WTC11 (cell line): ENCODE data around the gene NEK7. TPM values are rescaled to one million over a fixed set of nuclear protein-coding genes. Genes with fewer than 3 reads are reported as not detected.

Experiments used
- ATAC-seq: fragments of 200-7000 bp; cut with Tn5 transposase; 2 replicates; pipeline ENCODE4 v1.10.0; 2021; ENCODE audit warnings: mild to moderate bottlenecking, moderate library complexity
- CTCF ChIA-PET: fragments of 300-600 bp; sonication (Branson Sonifier 250); formaldehyde crosslinking; loops from one replicate; lab custom pipeline; 2021; ENCODE audit warnings: antibody characterized with exemption; lab: Charles Lee
- POLR2A ChIA-PET: fragments of 350-600 bp; sonication (Branson Sonifier 250); formaldehyde crosslinking; loops from one replicate; lab custom pipeline; 2021; ENCODE audit warnings: antibody characterized with exemption; lab: Charles Lee
- DNase-seq: peaks from one replicate; pipeline ENCODE4 v3.0.0; 2021; ENCODE audit warnings: low spot score
- H3K27ac Mint-ChIP-seq: 2 replicates; pipeline ENCODE4 v1.8.0; 2021; ENCODE audit warnings: mixed read lengths
- H3K27me3 Mint-ChIP-seq: 2 replicates; pipeline ENCODE4 v1.8.0; 2021; ENCODE audit warnings: low read depth, mild to moderate bottlenecking, moderate library complexity, mixed read lengths
- H3K36me3 Mint-ChIP-seq: 2 replicates; pipeline ENCODE4 v1.8.0; 2021; ENCODE audit warnings: mixed read lengths
- H3K4me1 Mint-ChIP-seq: 2 replicates; pipeline ENCODE4 v1.8.0; 2022; ENCODE audit warnings: mixed read lengths
- H3K4me3 Mint-ChIP-seq: 2 replicates; pipeline ENCODE4 v1.8.0; 2021; ENCODE audit warnings: mild to moderate bottlenecking, moderate library complexity, mixed read lengths
- H3K9me3 Mint-ChIP-seq: 2 replicates; pipeline ENCODE4 v1.8.0; 2021; ENCODE audit warnings: mixed read lengths
- CTCF ChIP-seq: fragments of 200-600 bp; IDR thresholded peaks from 2 replicates; pipeline ENCODE4 v1.8.0; 2022; ENCODE audit warnings: antibody characterized with exemption
- ERG ChIP-seq: fragments of 250-450 bp; sonication (Bioruptor Pico); IDR thresholded peaks from 2 replicates; pipeline ENCODE4 v1.8.0; 2021; ENCODE audit warnings: mild to moderate bottlenecking
- NR1H2 ChIP-seq: sonication (generic); formaldehyde crosslinking; IDR thresholded peaks from 2 replicates; pipeline ENCODE4 v1.9.0; 2021; ENCODE audit warnings: mild to moderate bottlenecking, moderate library complexity, missing genetic modification reagents
- NR2C2 ChIP-seq: sonication (generic); formaldehyde crosslinking; IDR thresholded peaks from 2 replicates; pipeline ENCODE4 v1.8.0; 2022; ENCODE audit warnings: mild to moderate bottlenecking, missing genetic modification reagents
- PRRX2 ChIP-seq: fragments of 250-450 bp; sonication (Bioruptor Pico); IDR thresholded peaks from 2 replicates; pipeline ENCODE4 v1.8.0; 2021; ENCODE audit warnings: mild to moderate bottlenecking
- RORB ChIP-seq: fragments of 250-450 bp; sonication (Bioruptor Pico); IDR thresholded peaks from 2 replicates; pipeline ENCODE4 v1.9.0; 2021; ENCODE audit warnings: mild to moderate bottlenecking
- SP1 ChIP-seq: sonication (generic); formaldehyde crosslinking; conservative IDR thresholded peaks from 2 replicates; pipeline ENCODE4 v1.8.1; 2022; ENCODE audit warnings: missing genetic modification reagents
- TCF7 ChIP-seq: sonication (generic); formaldehyde crosslinking; IDR thresholded peaks from 2 replicates; pipeline ENCODE4 v1.8.0; 2022; ENCODE audit warnings: mild to moderate bottlenecking, low read depth, missing genetic modification reagents, moderate library complexity
- TEAD1 ChIP-seq: sonication (generic); formaldehyde crosslinking; IDR thresholded peaks from 2 replicates; pipeline ENCODE4 v1.8.0; 2022; ENCODE audit warnings: mild to moderate bottlenecking, missing genetic modification reagents
- ZNF232 ChIP-seq: sonication (generic); formaldehyde crosslinking; IDR thresholded peaks from 2 replicates; pipeline ENCODE4 v1.8.0; 2022; ENCODE audit warnings: mild to moderate bottlenecking, missing genetic modification reagents
- ZNF263 ChIP-seq: sonication (generic); formaldehyde crosslinking; IDR thresholded peaks from 2 replicates; pipeline ENCODE4 v1.8.1; 2022; ENCODE audit warnings: low read depth, mild to moderate bottlenecking, moderate library complexity, missing genetic modification reagents
- ZNF396 ChIP-seq: fragments of 250-450 bp; sonication (Bioruptor Pico); IDR thresholded peaks from 2 replicates; pipeline ENCODE4 v1.8.0; 2021; ENCODE audit warnings: mild to moderate bottlenecking, moderate library complexity, borderline replicate concordance
- total RNA-seq: library from RNA; stranded (reverse); gene quantifications from 3 replicates; pipeline ENCODE4 v1.2.3, GENCODE V29; 2021
- TF ChIP-seq, protein P1 (sequence below): sonication (generic); formaldehyde crosslinking; IDR thresholded peaks from 2 replicates; pipeline ENCODE4 v1.8.1; 2023; ENCODE audit warnings: mild to moderate bottlenecking, missing genetic modification reagents
- TF ChIP-seq, protein P2 (sequence below): sonication (generic); formaldehyde crosslinking; IDR thresholded peaks from 2 replicates; pipeline ENCODE4 v1.8.1; 2023; ENCODE audit warnings: mild to moderate bottlenecking, missing genetic modification reagents
- TF ChIP-seq, protein P3 (sequence below): sonication (generic); formaldehyde crosslinking; IDR thresholded peaks from 2 replicates; pipeline ENCODE4 v1.8.0; 2023; ENCODE audit warnings: missing genetic modification reagents
- TF ChIP-seq, protein P4 (sequence below): sonication (generic); formaldehyde crosslinking; conservative IDR thresholded peaks from 2 replicates; pipeline ENCODE4 v1.8.1; 2022; ENCODE audit warnings: mild to moderate bottlenecking, missing genetic modification reagents

NEK7 gene
- total RNA-seq, 1 experiment from 2014 or later = 10.3 TPM

DNA sequence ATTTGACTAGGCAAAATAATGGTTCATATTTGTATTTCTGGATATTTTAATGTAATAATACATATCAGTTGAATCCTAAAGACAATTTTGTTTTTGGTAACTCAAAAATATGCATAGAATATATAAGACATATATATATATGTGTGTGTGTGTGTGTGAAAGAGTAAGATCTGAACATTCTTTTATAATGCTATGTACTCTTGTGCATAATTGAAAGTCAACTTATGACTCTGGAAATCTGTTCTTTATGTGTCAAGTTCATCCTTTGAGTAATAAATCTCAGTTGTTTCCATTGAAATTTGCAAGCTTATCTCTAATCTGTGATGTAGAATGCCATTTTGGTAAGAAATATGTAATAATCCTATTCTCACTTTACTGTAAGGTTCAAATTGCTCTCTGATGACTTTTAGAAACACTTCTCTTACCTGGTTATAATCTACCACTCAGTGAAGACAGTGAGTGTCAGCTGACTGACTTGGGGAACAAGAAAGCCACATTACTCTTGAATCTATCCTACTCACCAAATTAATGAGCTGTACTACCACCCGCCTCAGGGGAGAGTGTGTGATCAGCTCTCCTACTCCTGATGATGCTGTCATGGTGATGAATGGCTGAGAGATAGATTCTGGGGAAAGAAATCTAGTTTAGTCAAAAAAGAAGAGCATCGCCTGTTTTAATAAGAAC, 15.0 kb upstream of the NEK7 start:
- CTCF ChIA-PET = no interaction called here
- Mint-ChIP-seq H3K4me1 (no peaks in the 10 kb centered on the region), H3K27ac (no peak overlapping the region), H3K27me3 (no peaks in the 10 kb centered on the region), H3K36me3 (no peaks in the 10 kb centered on the region), H3K9me3 (peaks cover 19% of the 10 kb centered on the region)
- DNase-seq (no peak), ATAC-seq (no peak)
- POLR2A ChIA-PET = no interaction called here
- TF ChIP-seq CTCF = no peak
- TF ChIP-seq, protein P1, sequence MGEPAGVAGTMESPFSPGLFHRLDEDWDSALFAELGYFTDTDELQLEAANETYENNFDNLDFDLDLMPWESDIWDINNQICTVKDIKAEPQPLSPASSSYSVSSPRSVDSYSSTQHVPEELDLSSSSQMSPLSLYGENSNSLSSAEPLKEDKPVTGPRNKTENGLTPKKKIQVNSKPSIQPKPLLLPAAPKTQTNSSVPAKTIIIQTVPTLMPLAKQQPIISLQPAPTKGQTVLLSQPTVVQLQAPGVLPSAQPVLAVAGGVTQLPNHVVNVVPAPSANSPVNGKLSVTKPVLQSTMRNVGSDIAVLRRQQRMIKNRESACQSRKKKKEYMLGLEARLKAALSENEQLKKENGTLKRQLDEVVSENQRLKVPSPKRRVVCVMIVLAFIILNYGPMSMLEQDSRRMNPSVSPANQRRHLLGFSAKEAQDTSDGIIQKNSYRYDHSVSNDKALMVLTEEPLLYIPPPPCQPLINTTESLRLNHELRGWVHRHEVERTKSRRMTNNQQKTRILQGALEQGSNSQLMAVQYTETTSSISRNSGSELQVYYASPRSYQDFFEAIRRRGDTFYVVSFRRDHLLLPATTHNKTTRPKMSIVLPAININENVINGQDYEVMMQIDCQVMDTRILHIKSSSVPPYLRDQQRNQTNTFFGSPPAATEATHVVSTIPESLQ (CRISPR knock-in tag) = no peak
- no peak for TF ChIP-seq RORB (CRISPR knock-in tag)
- no peak for TF ChIP-seq NR2C2 (CRISPR knock-in tag)
- no peak for TF ChIP-seq ZNF396 (CRISPR knock-in tag)
- TF ChIP-seq TCF7 = no peak
- no peak for TF ChIP-seq SP1 (CRISPR knock-in tag)
- TF ChIP-seq, all 79 proteins: peak for 0
- no peak overlapping the region for H3K4me3 Mint-ChIP-seq

DNA sequence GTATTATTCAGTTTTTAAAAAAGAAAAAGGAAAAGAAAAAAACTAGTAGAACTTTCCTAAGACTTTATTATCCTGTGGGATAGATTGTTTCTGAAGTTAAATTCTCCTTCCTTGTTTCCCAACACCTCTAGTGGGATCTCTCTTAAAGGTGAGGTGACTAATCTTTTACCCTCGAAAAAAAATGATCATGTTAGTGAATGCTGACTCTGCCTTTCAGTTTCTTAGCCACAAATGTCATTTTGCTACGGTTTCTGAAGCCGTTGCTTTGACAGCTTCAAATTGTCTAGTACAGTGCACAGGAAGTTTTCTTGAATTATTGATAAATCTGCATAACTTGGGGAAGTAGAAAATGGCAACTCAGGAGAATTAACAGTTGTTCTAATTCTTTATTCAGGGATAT, 13.0 kb upstream of the NEK7 start:
- H3K27ac Mint-ChIP-seq = no peak overlapping the region
- no peak overlapping the region for H3K4me3 Mint-ChIP-seq
- H3K36me3 Mint-ChIP-seq = no peaks in the 10 kb centered on the region
- H3K9me3 Mint-ChIP-seq = peaks cover 13% of the 10 kb centered on the region
- DNase-seq = no peak
- no peaks in the 10 kb centered on the region for H3K4me1 Mint-ChIP-seq
- no peaks in the 10 kb centered on the region for H3K27me3 Mint-ChIP-seq
- ATAC-seq = no peak
- TF ChIP-seq NR1H2 (CRISPR knock-in tag) (no peak), ZNF232 (no peak), ZNF263 (CRISPR knock-in tag) (no peak), PRRX2 (CRISPR knock-in tag) (no peak), ERG (CRISPR knock-in tag) (no peak), TEAD1 (CRISPR knock-in tag) (no peak)
- TF ChIP-seq, protein P2, sequence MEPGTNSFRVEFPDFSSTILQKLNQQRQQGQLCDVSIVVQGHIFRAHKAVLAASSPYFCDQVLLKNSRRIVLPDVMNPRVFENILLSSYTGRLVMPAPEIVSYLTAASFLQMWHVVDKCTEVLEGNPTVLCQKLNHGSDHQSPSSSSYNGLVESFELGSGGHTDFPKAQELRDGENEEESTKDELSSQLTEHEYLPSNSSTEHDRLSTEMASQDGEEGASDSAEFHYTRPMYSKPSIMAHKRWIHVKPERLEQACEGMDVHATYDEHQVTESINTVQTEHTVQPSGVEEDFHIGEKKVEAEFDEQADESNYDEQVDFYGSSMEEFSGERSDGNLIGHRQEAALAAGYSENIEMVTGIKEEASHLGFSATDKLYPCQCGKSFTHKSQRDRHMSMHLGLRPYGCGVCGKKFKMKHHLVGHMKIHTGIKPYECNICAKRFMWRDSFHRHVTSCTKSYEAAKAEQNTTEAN (CRISPR knock-in tag) = no peak
- TF ChIP-seq, protein P3, sequence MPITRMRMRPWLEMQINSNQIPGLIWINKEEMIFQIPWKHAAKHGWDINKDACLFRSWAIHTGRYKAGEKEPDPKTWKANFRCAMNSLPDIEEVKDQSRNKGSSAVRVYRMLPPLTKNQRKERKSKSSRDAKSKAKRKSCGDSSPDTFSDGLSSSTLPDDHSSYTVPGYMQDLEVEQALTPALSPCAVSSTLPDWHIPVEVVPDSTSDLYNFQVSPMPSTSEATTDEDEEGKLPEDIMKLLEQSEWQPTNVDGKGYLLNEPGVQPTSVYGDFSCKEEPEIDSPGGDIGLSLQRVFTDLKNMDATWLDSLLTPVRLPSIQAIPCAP = no peak
- TF ChIP-seq, protein P4, sequence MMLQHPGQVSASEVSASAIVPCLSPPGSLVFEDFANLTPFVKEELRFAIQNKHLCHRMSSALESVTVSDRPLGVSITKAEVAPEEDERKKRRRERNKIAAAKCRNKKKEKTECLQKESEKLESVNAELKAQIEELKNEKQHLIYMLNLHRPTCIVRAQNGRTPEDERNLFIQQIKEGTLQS (CRISPR knock-in tag) = no peak
- ChIA-PET POLR2A (no interaction called here), CTCF (interaction anchor here (1.1 kb wide), 1 partner anchor 13 kb away, joined by 3 read pairs; no protein-coding TSS in a partner anchor)
